Stimulated activated effector memory CD8-positive, alpha-beta T cell treated with anti-CD3 and anti-CD28 coated beads, Interleukin-12 subunit alpha, Interleukin-12 subunit beta, amount 100 ng/mL, for 72 hours (primary cell): ENCODE results near the gene MPP1.

Source experiments
- ATAC-seq: fragments of 150-1000 bp; cut with Tn5 transposase; 2 replicates; pipeline ENCODE4 v1.10.0; 2021
- DNase-seq, 2 donors: peaks; one replicate each; pipeline ENCODE4 v3.0.0; 2021 to 2022; ENCODE audit warnings: low spot score in 2 of 2
- H3K27ac Mint-ChIP-seq: one replicate; pipeline ENCODE4 v1.8.0; 2022; ENCODE audit warnings: mild to moderate bottlenecking, mixed read lengths
- H3K36me3 Mint-ChIP-seq: one replicate; pipeline ENCODE4 v1.8.0; 2022; ENCODE audit warnings: mild to moderate bottlenecking, mixed read lengths
- H3K4me1 Mint-ChIP-seq: one replicate; pipeline ENCODE4 v1.8.0; 2022; ENCODE audit warnings: mixed read lengths
- H3K4me3 Mint-ChIP-seq: one replicate; pipeline ENCODE4 v1.8.0; 2022; ENCODE audit warnings: mild to moderate bottlenecking, mixed read lengths
- H3K9me3 Mint-ChIP-seq: one replicate; pipeline ENCODE4 v1.8.0; 2022; ENCODE audit warnings: mixed read lengths

The MPP1 gene

GRCh38 chrX:154758696-154759095 is 46.6 kb downstream of the MPP1 start:
- ATAC-seq: no peak
- peaks cover 11% of the 10 kb centered on the region for H3K4me1 Mint-ChIP-seq
- H3K9me3 Mint-ChIP-seq: no peaks in the 10 kb centered on the region
- no peak for DNase-seq
- no peak overlapping the region for H3K27ac Mint-ChIP-seq
- H3K4me3 Mint-ChIP-seq: no peak overlapping the region
- H3K36me3 Mint-ChIP-seq: peaks cover 13% of the 10 kb centered on the region

DNA sequence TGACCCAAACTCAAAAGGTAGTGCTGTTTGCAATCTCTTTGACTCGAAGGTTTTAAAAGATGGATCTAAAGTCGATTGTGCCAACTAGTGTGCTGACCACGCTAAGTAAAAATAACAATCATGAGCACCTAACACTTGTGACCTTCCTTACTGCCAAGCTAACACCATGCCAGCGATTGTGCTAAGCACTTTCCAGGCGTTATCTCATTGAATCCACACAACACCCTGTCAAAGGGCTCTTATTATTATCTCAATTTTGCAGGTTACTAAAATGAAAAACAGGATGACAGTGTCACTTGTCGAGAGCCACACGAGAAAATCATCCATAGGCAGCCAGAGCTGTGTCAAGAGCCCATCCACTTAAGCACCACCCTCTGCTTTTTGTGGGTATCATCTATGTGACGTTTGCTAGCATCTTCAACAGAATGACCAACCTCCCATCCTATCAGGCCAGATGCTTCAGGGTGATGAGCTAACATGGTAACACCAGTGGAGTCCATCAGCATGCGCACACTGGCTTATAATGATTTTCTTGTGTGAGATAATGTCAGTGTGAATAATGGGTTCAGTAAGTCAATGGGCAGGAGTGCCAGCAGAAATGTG is 53.5 kb downstream of the MPP1 start:
- DNase-seq: no peak
- Mint-ChIP-seq H3K4me1 (peaks cover 10% of the 10 kb centered on the region), H3K4me3 (peak overlapping the region; percentile 71), H3K9me3 (no peaks in the 10 kb centered on the region), H3K36me3 (no peaks in the 10 kb centered on the region), H3K27ac (peak overlapping the region; percentile 80)
- no peak for ATAC-seq

- DNase-seq: no peak
- no peak for ATAC-seq
- Mint-ChIP-seq H3K36me3 (no peaks in the 10 kb centered on the region), H3K4me1 (peaks cover 10% of the 10 kb centered on the region), H3K4me3 (peak overlapping the region; percentile 71), H3K27ac (peak overlapping the region; percentile 80), H3K9me3 (no peaks in the 10 kb centered on the region)
Measured at GRCh38 chrX:154751203-154751668, 54.0 kb downstream of the MPP1 start.

DNA sequence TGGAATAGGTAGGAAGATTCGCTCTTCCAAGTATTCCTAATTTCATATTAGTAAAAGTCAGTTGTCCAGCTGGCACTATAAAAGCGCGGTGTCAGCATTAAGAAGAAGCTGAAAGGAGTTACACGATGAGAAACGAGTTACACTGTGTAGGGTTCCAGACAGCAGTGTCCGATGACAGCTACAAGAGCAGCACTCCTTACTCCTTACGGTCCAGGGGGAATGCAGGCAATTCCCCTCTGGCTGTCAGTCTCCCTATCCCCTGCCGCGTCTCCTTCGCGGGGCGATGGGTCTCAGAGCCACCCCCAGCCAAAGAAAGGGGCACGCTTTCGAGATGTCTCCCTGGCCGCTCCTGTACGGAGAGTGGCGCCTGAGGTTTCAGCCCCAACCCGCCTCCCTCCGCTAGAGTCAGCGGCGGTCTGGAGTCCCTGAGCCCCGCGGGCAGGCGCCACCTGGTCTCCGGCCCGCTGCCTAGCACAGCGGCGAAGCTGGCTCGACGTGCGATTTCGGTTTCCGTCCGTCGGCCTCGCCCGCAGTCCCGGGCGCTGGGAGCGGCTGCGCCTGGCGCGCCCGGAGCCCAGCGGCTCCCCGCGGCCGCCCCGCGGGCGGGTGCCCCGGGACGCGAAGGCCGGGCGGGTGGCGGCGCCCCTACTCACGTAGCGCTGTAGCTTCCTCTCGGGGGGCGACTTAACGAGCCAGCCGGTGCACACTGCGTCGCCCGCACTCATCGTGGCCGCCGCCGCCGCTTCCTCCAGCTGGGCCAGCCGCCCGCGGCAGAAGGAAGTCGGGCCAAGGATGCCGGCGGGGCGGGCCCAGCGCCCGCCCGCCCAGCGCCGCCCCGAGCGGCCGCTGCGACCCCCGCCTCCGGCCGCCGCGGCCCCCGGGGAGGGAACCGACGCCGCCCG is 54.7 kb downstream of the MPP1 start, which contains the start of gene GAB3:
GAB3 (minus strand) TSS at position 777 of the 902 bp plus-strand sequence; CDS start at position 725, 52 bp downstream.
- Mint-ChIP-seq H3K9me3 (no peaks in the 10 kb centered on the region), H3K4me1 (peaks cover 10% of the 10 kb centered on the region), H3K27ac (peak within 1 kb of the TSS; percentile 80), H3K36me3 (no peaks in the 10 kb centered on the region), H3K4me3 (peak within 1 kb of the TSS; percentile 71)
- DNase-seq (peak in 1 of 2 donors; percentile 67), ATAC-seq (peak; percentile 74)

GRCh38 chrX:154749856-154750255 is 55.4 kb downstream of the MPP1 start:
- Mint-ChIP-seq H3K9me3 (no peaks in the 10 kb centered on the region), H3K27ac (peak overlapping the region; percentile 45), H3K36me3 (no peaks in the 10 kb centered on the region), H3K4me1 (peaks cover 10% of the 10 kb centered on the region), H3K4me3 (peak overlapping the region; percentile 71)
- no peak for ATAC-seq
- DNase-seq: no peak

GRCh38 chrX:154748712-154749339 is 56.5 kb downstream of the MPP1 start:
- Mint-ChIP-seq H3K9me3 (no peaks in the 10 kb centered on the region), H3K27ac (no peak overlapping the region), H3K4me1 (peaks cover 16% of the 10 kb centered on the region), H3K36me3 (peaks cover 3% of the 10 kb centered on the region), H3K4me3 (peak overlapping the region; percentile 71)
- DNase-seq (peak in 1 of 2 donors; percentile 62), ATAC-seq (peak; percentile 77)

DNA sequence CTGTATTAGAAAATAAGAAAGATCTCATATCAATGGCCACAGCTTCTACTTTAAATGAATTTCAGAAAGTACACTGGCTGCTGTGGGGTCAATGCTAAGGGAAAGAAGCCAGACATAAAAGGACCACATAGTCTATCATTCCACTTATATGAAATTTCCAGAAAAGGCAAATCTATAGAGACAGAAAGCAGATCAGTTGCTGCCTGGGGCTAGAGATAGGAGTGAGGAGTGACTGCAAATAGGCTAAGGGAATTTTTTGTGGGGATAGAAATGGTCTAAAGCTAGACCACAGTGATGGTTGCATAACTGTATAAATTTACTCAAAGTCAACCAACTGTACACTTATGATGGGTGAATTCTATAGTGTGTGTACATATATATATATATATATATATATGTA is 62.7 kb downstream of the MPP1 start:
- Mint-ChIP-seq H3K9me3 (no peaks in the 10 kb centered on the region), H3K27ac (peak overlapping the region; percentile 50), H3K4me3 (peak overlapping the region; percentile 41), H3K36me3 (peaks cover 16% of the 10 kb centered on the region), H3K4me1 (peaks cover 24% of the 10 kb centered on the region)
- ATAC-seq: no peak
- DNase-seq: no peak

GRCh38 chrX:154739952-154740465 is 65.3 kb downstream of the MPP1 start:
- ATAC-seq (no peak), DNase-seq (no peak)
- no peaks in the 10 kb centered on the region for H3K9me3 Mint-ChIP-seq
- H3K36me3 Mint-ChIP-seq: peaks cover 27% of the 10 kb centered on the region
- peak overlapping the region; percentile 30 for H3K4me3 Mint-ChIP-seq
- H3K27ac Mint-ChIP-seq: peak overlapping the region; percentile 78
- H3K4me1 Mint-ChIP-seq: peaks cover 50% of the 10 kb centered on the region

GRCh38 chrX:154738011-154738738 is 67.1 kb downstream of the MPP1 start:
- Mint-ChIP-seq H3K27ac (peak overlapping the region; percentile 94), H3K9me3 (no peaks in the 10 kb centered on the region), H3K4me3 (peak overlapping the region; percentile 75), H3K4me1 (peaks cover 56% of the 10 kb centered on the region), H3K36me3 (peaks cover 18% of the 10 kb centered on the region)
- DNase-seq (no peak), ATAC-seq (peak; percentile 34)

- no peak for ATAC-seq
- no peak for DNase-seq
- no peaks in the 10 kb centered on the region for H3K9me3 Mint-ChIP-seq
- peaks cover 17% of the 10 kb centered on the region for H3K36me3 Mint-ChIP-seq
- peak overlapping the region; percentile 94 for H3K27ac Mint-ChIP-seq
- H3K4me3 Mint-ChIP-seq: peak overlapping the region; percentile 75
- peaks cover 57% of the 10 kb centered on the region for H3K4me1 Mint-ChIP-seq
Measured at GRCh38 chrX:154737136-154737535, 68.1 kb downstream of the MPP1 start.

- H3K36me3 Mint-ChIP-seq: peaks cover 11% of the 10 kb centered on the region
- no peaks in the 10 kb centered on the region for H3K9me3 Mint-ChIP-seq
- H3K27ac Mint-ChIP-seq: peak overlapping the region; percentile 94
- no peak for ATAC-seq
- peaks cover 63% of the 10 kb centered on the region for H3K4me1 Mint-ChIP-seq
- peak overlapping the region; percentile 75 for H3K4me3 Mint-ChIP-seq
- DNase-seq: no peak
Measured at GRCh38 chrX:154735695-154736393, 69.4 kb downstream of the MPP1 start.

GRCh38 chrX:154734061-154734781 is 71.1 kb downstream of the MPP1 start:
- H3K36me3 Mint-ChIP-seq: peaks cover 11% of the 10 kb centered on the region
- peak overlapping the region; percentile 75 for H3K4me3 Mint-ChIP-seq
- H3K4me1 Mint-ChIP-seq: peaks cover 79% of the 10 kb centered on the region
- H3K9me3 Mint-ChIP-seq: no peaks in the 10 kb centered on the region
- ATAC-seq (peak; percentile 43), DNase-seq (no peak)
- H3K27ac Mint-ChIP-seq: peak overlapping the region; percentile 94

GRCh38 chrX:154733066-154733425 is 72.2 kb downstream of the MPP1 start:
- peak; percentile 74 for ATAC-seq
- Mint-ChIP-seq H3K4me3 (peak overlapping the region; percentile 75), H3K9me3 (no peaks in the 10 kb centered on the region), H3K36me3 (peaks cover 11% of the 10 kb centered on the region), H3K4me1 (peaks cover 91% of the 10 kb centered on the region), H3K27ac (peak overlapping the region; percentile 94)
- DNase-seq: no peak
